GM12872 (cell line): ENCODE data around the gene ADCY1.

Experiments
- CTCF ChIP-seq: IDR thresholded peaks from 3 replicates; pipeline ENCODE4 v1.5.1; 2011; ENCODE audit warnings: low read depth, mild to moderate bottlenecking, low read length, moderate library complexity; ENCODE audit not compliant: insufficient read depth

Gene ADCY1

GRCh38 chr7:45645141-45645969, 71.2 kb downstream of the ADCY1 start:
- TF ChIP-seq CTCF, result no peak

GRCh38 chr7:45646207-45646821, 72.1 kb downstream of the ADCY1 start:
- no peak for TF ChIP-seq CTCF

- TF ChIP-seq CTCF, result no peak
Measured at GRCh38 chr7:45646996-45647825, 73.0 kb downstream of the ADCY1 start.

GRCh38 chr7:45647967-45648670, 74.0 kb downstream of the ADCY1 start:
- no peak for TF ChIP-seq CTCF

GRCh38 chr7:45648671-45648995, 74.5 kb downstream of the ADCY1 start:
- TF ChIP-seq CTCF, result no peak

- no peak for TF ChIP-seq CTCF
Measured at GRCh38 chr7:45649560-45650346, 75.6 kb downstream of the ADCY1 start.
